HCT116 (cell line): ENCODE measurements around the gene HPCAL1. TPM values are rescaled to one million over a fixed set of nuclear protein-coding genes. Genes with fewer than 3 reads are reported as not detected.

Experiments used
- ATAC-seq: fragments of 200-7000 bp; cut with Tn5 transposase; 2 replicates; pipeline ENCODE4 v1.9.1; 2020; ENCODE audit warnings: mild to moderate bottlenecking, moderate library complexity
- BruUV-seq: library from RNA; stranded (reverse); fragments of 400-500 nt; replicated peaks from 2 replicates; lab custom pipeline; 2021; lab: Mats Ljungman, UMichigan
- CTCF ChIA-PET: fragments of 300-600 bp; sonication (Branson Sonifier 250); formaldehyde crosslinking; loops from one replicate; lab custom pipeline; 2021; ENCODE audit warnings: antibody characterized with exemption; lab: Charles Lee
- POLR2A ChIA-PET: fragments of 300-600, 350-600 bp; sonication (Branson Sonifier 250); formaldehyde crosslinking; loops from one replicate; lab custom pipeline; 2021; ENCODE audit warnings: antibody characterized with exemption; lab: Charles Lee
- RAD21 ChIA-PET, 2 experiments: fragments of 300-600 bp; sonication (Branson Sonifier 250); formaldehyde crosslinking; loops; one replicate each; lab custom pipeline; 2023; ENCODE audit warnings: low total read pairs in 2 of 2; ENCODE audit not compliant: uncharacterized antibody in 2 of 2, unreplicated experiment in 2 of 2, low non-redundant PET in 1 of 2; lab: Charles Lee
- DNase-seq: peaks from one replicate; pipeline ENCODE4 v3.0.0-alpha.2; 2010; ENCODE audit warnings: low read depth, low spot score
- H2AFZ ChIP-seq: fragments of 200-600 bp; shearing (Covaris generic), sonication (generic); 2 replicates; pipeline ENCODE4 v1.6.1; 2017; ENCODE audit warnings: low read depth, mixed run types, mixed read lengths, antibody characterized with exemption, low read length; ENCODE audit not compliant: poor library complexity, severe bottlenecking
- H3K27ac ChIP-seq: 2 replicates; pipeline ENCODE4 v1.5.1; 2012; ENCODE audit warnings: low read depth, low read length
- H3K27me3 ChIP-seq: fragments of 200-600 bp; sonication (generic); 2 replicates; pipeline ENCODE4 v1.6.1; 2016; ENCODE audit warnings: mixed run types, low read length, mixed read lengths; ENCODE audit not compliant: insufficient read depth
- H3K36me3 ChIP-seq, 2 experiments: fragments of 200-500 bp in 1 of 2; fragments of 200-600 bp in 1 of 2; sonication (Bioruptor generic) in 1 of 2; sonication (generic) in 1 of 2; 2 replicates each; pipeline versions ENCODE4 v1.5.1 to v1.6.1; 2014 to 2016; ENCODE audit warnings: low read length in 2 of 2, inconsistent platforms in 1 of 2, mixed read lengths in 1 of 2, mixed run types in 1 of 2; ENCODE audit not compliant: insufficient read depth in 2 of 2, control insufficient read depth in 1 of 2
- H3K4me1 ChIP-seq, 2 experiments: fragments of 200-600 bp in 1 of 2; sonication (generic) in 1 of 2; 2 replicates each; pipeline versions ENCODE4 v1.5.1 to v1.6.1; 2012 to 2017; ENCODE audit warnings: low read length in 2 of 2, inconsistent platforms in 1 of 2, mild to moderate bottlenecking in 1 of 2, mixed read lengths in 1 of 2, mixed run types in 1 of 2, moderate library complexity in 1 of 2; ENCODE audit not compliant: insufficient read depth in 2 of 2, control insufficient read depth in 1 of 2
- H3K4me2 ChIP-seq: fragments of 200-600 bp; sonication (generic); 2 replicates; pipeline ENCODE4 v1.6.1; 2017; ENCODE audit warnings: mixed run types, low read length, mixed read lengths
- H3K4me3 ChIP-seq, 2 experiments: fragments of 200-600 bp in 1 of 2; sonication (generic) in 1 of 2; replicated peaks in 1 of 2; 2 replicates each; pipeline ENCODE4 v1.5.1; 2011 to 2016; ENCODE audit warnings: low read length in 2 of 2, control low read depth in 1 of 2, low read depth in 1 of 2, mild to moderate bottlenecking in 1 of 2, mixed read lengths in 1 of 2, mixed run types in 1 of 2
- H3K79me2 ChIP-seq: fragments of 200-600 bp; sonication (generic); 2 replicates; pipeline ENCODE4 v1.6.1; 2017; ENCODE audit warnings: mild to moderate bottlenecking, mixed run types, low read length, moderate library complexity, mixed read lengths; ENCODE audit not compliant: insufficient read depth
- H3K9ac ChIP-seq: fragments of 200-600 bp; sonication (generic); 2 replicates; pipeline ENCODE4 v1.6.1; 2016; ENCODE audit warnings: low read length, mixed read lengths
- H3K9me2 ChIP-seq: fragments of 200-600 bp; sonication (generic), shearing (Covaris generic); 2 replicates; pipeline ENCODE4 v1.6.1; 2017; ENCODE audit warnings: mixed run types, mild to moderate bottlenecking, moderate library complexity; ENCODE audit not compliant: insufficient read depth
- H3K9me3 ChIP-seq, 2 experiments: fragments of 200-500 bp in 1 of 2; fragments of 200-600 bp in 1 of 2; sonication (Bioruptor generic) in 1 of 2; sonication (generic) in 1 of 2; 2 replicates each; pipeline ENCODE4 v1.6.1; 2014 to 2017; ENCODE audit warnings: low read length in 2 of 2, mixed read lengths in 2 of 2, inconsistent platforms in 1 of 2, low read depth in 1 of 2, mild to moderate bottlenecking in 1 of 2, mixed run types in 1 of 2, moderate library complexity in 1 of 2; ENCODE audit not compliant: control insufficient read depth in 1 of 2, insufficient read depth in 1 of 2
- H4K20me1 ChIP-seq: fragments of 200-600 bp; sonication (generic), shearing (Covaris generic); 2 replicates; pipeline ENCODE4 v1.6.1; 2017; ENCODE audit warnings: mixed run types, mild to moderate bottlenecking, moderate library complexity; ENCODE audit not compliant: insufficient read depth
- CBX3 ChIP-seq: IDR thresholded peaks from 2 replicates; pipeline ENCODE4 v1.6.1; 2012; ENCODE audit warnings: low read depth
- CEBPB ChIP-seq: IDR thresholded peaks from 2 replicates; pipeline ENCODE4 v1.6.1; 2012; ENCODE audit warnings: low read depth
- EGR1 ChIP-seq: IDR thresholded peaks from 2 replicates; pipeline ENCODE4 v1.6.1; 2012; ENCODE audit warnings: low read depth
- ELF1 ChIP-seq: IDR thresholded peaks from 2 replicates; pipeline ENCODE4 v1.6.1; 2012; ENCODE audit warnings: low read depth, borderline replicate concordance
- EZH2 ChIP-seq: fragments of 200-600 bp; sonication (generic); IDR thresholded peaks from 2 replicates; pipeline ENCODE4 v1.6.1; 2017; ENCODE audit warnings: antibody characterized with exemption, mixed run types
- EZH2phosphoT487 ChIP-seq: fragments of 200-600 bp; IDR thresholded peaks from 2 replicates; pipeline ENCODE4 v1.6.1; 2018; ENCODE audit warnings: antibody characterized with exemption, borderline replicate concordance
- POLR2A ChIP-seq: IDR thresholded peaks from 2 replicates; pipeline ENCODE4 v1.7.0; 2011; ENCODE audit warnings: borderline replicate concordance; ENCODE audit not compliant: insufficient read depth, insufficient read length; ENCODE audit errors: extremely low read depth
- POLR2AphosphoS5 ChIP-seq: IDR thresholded peaks from 2 replicates; pipeline ENCODE4 v1.6.1; 2011; ENCODE audit warnings: mild to moderate bottlenecking, low read depth, low read length, moderate library complexity
- SIN3A ChIP-seq: IDR thresholded peaks from 2 replicates; pipeline ENCODE4 v1.6.1; 2012; ENCODE audit warnings: low read depth
- SP1 ChIP-seq: IDR thresholded peaks from 2 replicates; pipeline ENCODE4 v1.6.1; 2012; ENCODE audit warnings: low read depth
- SRF ChIP-seq: IDR thresholded peaks from 2 replicates; pipeline ENCODE4 v1.6.1; 2012; ENCODE audit warnings: low read depth
- TCF7L2 ChIP-seq: IDR thresholded peaks from 2 replicates; pipeline ENCODE4 v1.7.0; 2011; ENCODE audit warnings: borderline replicate concordance, inconsistent platforms; ENCODE audit not compliant: insufficient read depth, insufficient read length; ENCODE audit errors: extremely low read depth
- ZBTB33 ChIP-seq: IDR thresholded peaks from 2 replicates; pipeline ENCODE4 v1.6.1; 2011; ENCODE audit warnings: mild to moderate bottlenecking, low read length, moderate library complexity; ENCODE audit not compliant: insufficient replicate concordance; ENCODE audit errors: extremely low read depth
- ZFX ChIP-seq: fragments of 450-650 bp; IDR thresholded peaks from 2 replicates; pipeline ENCODE4 v1.6.1; 2017
- ZNF274 ChIP-seq: fragments of 200-500 bp; sonication (Bioruptor generic); IDR thresholded peaks from 2 replicates; pipeline ENCODE4 v1.6.1; 2014; ENCODE audit warnings: mild to moderate bottlenecking, low read depth, low read length, inconsistent platforms
- intact Hi-C: fragments of 100-400 bp; cut with micrococcal nuclease; formaldehyde crosslinking; loops from 2 replicates; pipeline ENCODE4 v1.10.0; 2022
- total RNA-seq: library from RNA; stranded (reverse); gene quantifications from one replicate; pipeline ENCODE4 v1.2.1, GENCODE V29; 2021; ENCODE audit not compliant: unreplicated experiment
- TF ChIP-seq, protein P1 (sequence below), 3 experiments: fragments of 200-600 bp in 1 of 3; sonication (generic) in 1 of 3; IDR thresholded peaks in 2 of 3; conservative IDR thresholded peaks in 1 of 3; 2 replicates each; pipeline ENCODE4 v1.5.1; 2012 to 2017; ENCODE audit warnings: low read depth in 2 of 3, low read length in 2 of 3, antibody characterized with exemption in 1 of 3, borderline replicate concordance in 1 of 3, control low read depth in 1 of 3, mild to moderate bottlenecking in 1 of 3, mixed read lengths in 1 of 3, mixed run types in 1 of 3, moderate library complexity in 1 of 3; ENCODE audit not compliant: insufficient read depth in 1 of 3
- TF ChIP-seq, protein P2 (sequence below): IDR thresholded peaks from 2 replicates; pipeline ENCODE4 v1.6.1; 2012
- TF ChIP-seq, protein P3 (sequence below): IDR thresholded peaks from 2 replicates; pipeline ENCODE4 v1.6.1; 2012

Gene HPCAL1
- total RNA-seq, 1 experiment from 2014 or later: 111 TPM

DNA sequence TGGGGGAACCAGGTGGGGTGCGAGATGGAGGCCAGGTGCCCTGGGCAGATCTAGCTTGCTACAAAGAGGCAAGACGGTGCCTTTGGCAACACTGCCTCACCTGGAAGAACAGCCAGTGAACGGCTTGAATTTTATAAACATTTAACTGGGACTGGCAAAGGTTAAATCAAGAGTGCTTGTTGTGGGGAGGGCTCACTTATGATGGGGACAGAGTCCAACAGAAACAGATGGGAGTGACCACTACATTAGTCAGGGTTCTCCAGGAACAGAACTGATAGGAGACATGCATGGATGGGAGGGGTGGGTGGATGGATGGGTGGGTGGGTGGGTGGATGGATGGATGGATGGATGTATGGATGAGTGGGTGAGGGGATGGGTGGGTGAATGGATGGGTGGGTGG lies 126.2 kb downstream of the HPCAL1 start:
- ChIA-PET CTCF (no interaction called here), POLR2A (no interaction called here), RAD21 (no interaction called here)
- no peak overlapping the region for H3K4me2 ChIP-seq
- peaks cover 3% of the 10 kb centered on the region in 2 experiments; a peak in 1 of 4 replicates for H3K36me3 ChIP-seq
- H3K9me2 ChIP-seq: no peaks in the 10 kb centered on the region
- no peaks in the 10 kb centered on the region for H4K20me1 ChIP-seq
- H3K9me3 ChIP-seq: no peaks in the 10 kb centered on the region
- no peak for TF ChIP-seq ZNF274
- TF ChIP-seq POLR2AphosphoS5: no peak
- TF ChIP-seq POLR2A: no peak
- no peak for TF ChIP-seq CBX3
- no peak for TF ChIP-seq EGR1
- no peak for TF ChIP-seq CEBPB
- TF ChIP-seq SIN3A: no peak
- no peak for TF ChIP-seq ZBTB33
- no peak for TF ChIP-seq EZH2phosphoT487
- no peak for TF ChIP-seq ELF1
- TF ChIP-seq, protein P1, sequence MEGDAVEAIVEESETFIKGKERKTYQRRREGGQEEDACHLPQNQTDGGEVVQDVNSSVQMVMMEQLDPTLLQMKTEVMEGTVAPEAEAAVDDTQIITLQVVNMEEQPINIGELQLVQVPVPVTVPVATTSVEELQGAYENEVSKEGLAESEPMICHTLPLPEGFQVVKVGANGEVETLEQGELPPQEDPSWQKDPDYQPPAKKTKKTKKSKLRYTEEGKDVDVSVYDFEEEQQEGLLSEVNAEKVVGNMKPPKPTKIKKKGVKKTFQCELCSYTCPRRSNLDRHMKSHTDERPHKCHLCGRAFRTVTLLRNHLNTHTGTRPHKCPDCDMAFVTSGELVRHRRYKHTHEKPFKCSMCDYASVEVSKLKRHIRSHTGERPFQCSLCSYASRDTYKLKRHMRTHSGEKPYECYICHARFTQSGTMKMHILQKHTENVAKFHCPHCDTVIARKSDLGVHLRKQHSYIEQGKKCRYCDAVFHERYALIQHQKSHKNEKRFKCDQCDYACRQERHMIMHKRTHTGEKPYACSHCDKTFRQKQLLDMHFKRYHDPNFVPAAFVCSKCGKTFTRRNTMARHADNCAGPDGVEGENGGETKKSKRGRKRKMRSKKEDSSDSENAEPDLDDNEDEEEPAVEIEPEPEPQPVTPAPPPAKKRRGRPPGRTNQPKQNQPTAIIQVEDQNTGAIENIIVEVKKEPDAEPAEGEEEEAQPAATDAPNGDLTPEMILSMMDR (IDR thresholded peaks at IDR 0.05 in 2 of 3, conservative IDR thresholded peaks at IDR 0.05 in 1 of 3; ENCODE audit: borderline replicate concordance in 1 of 3, insufficient read depth in 1 of 3, low read depth in 2 of 3, low read length in 2 of 3): no peak
- TF ChIP-seq, protein P2, sequence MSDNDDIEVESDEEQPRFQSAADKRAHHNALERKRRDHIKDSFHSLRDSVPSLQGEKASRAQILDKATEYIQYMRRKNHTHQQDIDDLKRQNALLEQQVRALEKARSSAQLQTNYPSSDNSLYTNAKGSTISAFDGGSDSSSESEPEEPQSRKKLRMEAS: no peak
- TF ChIP-seq, protein P3, sequence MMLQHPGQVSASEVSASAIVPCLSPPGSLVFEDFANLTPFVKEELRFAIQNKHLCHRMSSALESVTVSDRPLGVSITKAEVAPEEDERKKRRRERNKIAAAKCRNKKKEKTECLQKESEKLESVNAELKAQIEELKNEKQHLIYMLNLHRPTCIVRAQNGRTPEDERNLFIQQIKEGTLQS: no peak
- no peak for TF ChIP-seq TCF7L2
- TF ChIP-seq SP1: no peak
- no peak for TF ChIP-seq EZH2
- no peak for TF ChIP-seq SRF
- no peak for TF ChIP-seq ZFX
- H3K79me2 ChIP-seq: no peaks in the 10 kb centered on the region
- BruUV-seq: no TSS peak
- H3K9ac ChIP-seq: no peak overlapping the region
- ATAC-seq (no peak), DNase-seq (no peak)
- H3K4me3 ChIP-seq: no peak overlapping the region
- peaks cover 4 to 26% of the 10 kb centered on the region in 2 experiments; a peak in 3 of 4 replicates for H3K4me1 ChIP-seq
- intact Hi-C loops: no loop called here
- H3K27ac ChIP-seq: no peak overlapping the region
- H2AFZ ChIP-seq: no peak overlapping the region
- H3K27me3 ChIP-seq: no peaks in the 10 kb centered on the region
